Smooth muscle cell of the coronary artery (primary cell): ENCODE data around the gene SAMHD1. TPM values are rescaled to one million over a fixed set of nuclear protein-coding genes. Genes with fewer than 3 reads are reported as not detected.

Experiments used
- total RNA-seq: library from RNA; depleted of rRNA; stranded (reverse); fragments of >200 nt; gene quantifications from 2 replicates; pipeline ENCODE4 v1.2.3, GENCODE V29; 2014; ENCODE audit warnings: low replicate concordance

The SAMHD1 gene
- 11.1 and 44.2 TPM in 2 replicates for total RNA-seq

DNA sequence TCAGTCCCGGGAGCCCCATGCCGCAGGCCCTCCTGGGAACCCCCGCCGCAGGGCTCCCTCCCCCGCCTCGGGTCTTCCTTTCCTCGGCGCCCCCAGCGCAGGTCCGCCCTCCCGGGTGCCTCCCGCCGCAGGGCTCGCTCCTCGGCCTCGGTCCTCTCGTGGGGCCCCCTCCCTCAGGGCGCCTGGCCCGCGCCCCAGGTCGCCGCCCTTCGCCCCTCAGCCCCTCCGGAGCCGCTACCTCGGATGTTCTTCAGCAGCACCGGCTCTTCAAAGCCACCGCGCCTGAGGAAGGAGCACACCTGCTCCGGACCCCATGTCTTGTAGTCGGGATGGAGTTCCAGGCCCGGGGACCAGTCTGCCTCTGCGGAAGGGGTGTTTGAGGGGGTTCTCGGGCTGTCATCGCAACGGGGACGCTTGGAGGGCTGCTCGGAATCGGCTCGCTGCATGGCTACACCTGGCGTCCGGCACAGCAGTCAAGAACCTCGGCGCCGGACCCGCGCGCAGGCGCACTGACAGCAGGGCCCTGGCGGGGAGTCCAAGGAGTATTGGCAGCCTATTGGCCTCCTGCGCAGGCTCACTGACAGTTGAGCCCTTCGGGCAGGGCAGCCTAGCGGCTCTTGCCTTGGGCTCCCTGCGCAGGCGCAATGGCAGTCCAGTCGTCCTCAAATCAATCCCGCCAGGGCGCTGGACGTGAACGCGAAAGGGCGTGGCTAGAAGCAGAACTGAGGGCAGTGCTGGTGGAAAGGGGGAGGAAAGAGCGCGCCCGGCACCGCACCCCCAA, at the start of gene SAMHD1:
TSS of gene SAMHD1 (minus strand) at position 511 of the 781 bp plus-strand sequence. CDS start at position 446, 65 bp downstream.

DNA sequence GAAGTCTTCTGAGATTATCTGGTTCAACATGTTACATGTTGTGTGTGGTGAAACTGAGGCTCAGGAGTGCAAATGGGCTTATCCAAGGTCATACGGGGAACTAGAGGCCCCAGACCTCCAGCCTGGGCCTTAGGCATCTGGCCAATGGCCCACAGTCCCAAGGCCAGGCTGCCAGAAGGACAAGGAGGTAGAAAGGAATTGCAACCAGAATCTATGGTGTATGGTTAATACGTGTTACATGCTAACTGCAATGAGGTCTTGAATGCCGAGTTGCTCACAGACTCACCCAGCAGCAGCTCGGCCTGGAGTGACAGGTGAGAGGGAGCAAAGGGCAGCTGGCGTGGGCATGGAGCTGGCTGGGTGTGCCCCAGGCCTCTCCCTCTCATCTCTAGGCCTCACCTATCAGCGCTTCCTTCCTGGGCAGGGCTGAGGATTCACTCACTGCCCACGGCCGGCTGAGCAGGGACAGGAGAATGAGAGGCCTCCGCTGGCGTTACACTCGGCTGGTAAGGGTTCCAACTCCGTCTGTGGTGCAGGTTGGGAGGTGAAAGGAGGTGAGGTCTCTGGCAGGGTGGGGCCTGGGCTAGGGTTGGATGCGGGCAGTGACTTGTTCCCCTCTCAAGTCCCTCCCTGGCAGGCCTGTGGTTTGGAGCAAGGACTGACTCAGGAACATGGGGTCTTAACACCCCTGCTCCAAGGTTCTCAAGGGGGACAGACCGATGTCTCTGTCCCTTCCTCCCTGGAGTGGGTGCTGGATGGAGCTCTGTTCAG, 75.6 kb downstream of the SAMHD1 start, which contains the start of gene TLDC2:
TSS of gene TLDC2 (plus strand) at position 437 of the 771 bp plus-strand sequence. CDS start at position 474, 37 bp downstream.

Other genes with a start within 250 kb of the SAMHD1 start
- 16.5 and 17.7 TPM in 2 replicates for gene NDRG3, start 205.6 kb downstream of the SAMHD1 start, total RNA-seq
- gene DSN1, start 177.9 kb downstream of the SAMHD1 start, total RNA-seq: 5.9 and 9.5 TPM in 2 replicates
- 0.15 TPM in 1 of 2 replicates, not detected in the other for gene TLDC2, start 75.6 kb downstream of the SAMHD1 start, total RNA-seq
- 2.8 and 4.2 TPM in 2 replicates for gene RBL1, start 144.3 kb upstream of the SAMHD1 start, total RNA-seq
- 182 and 241 TPM in 2 replicates for gene RPN2, start 227.6 kb upstream of the SAMHD1 start, total RNA-seq
- 0.35 and 1.1 TPM in 2 replicates for gene MROH8, start 227.8 kb upstream of the SAMHD1 start, total RNA-seq